ENCODE results near the gene DOCK6. TPM values are rescaled to one million over a fixed set of nuclear protein-coding genes. Genes with fewer than 3 reads are reported as not detected.

DOCK6 gene
- total RNA-seq, 1 experiment from 2014 or later: 88.8 TPM

- TF ChIP-seq AFF4 (CRISPR knock-in tag; IDR thresholded peaks at IDR 0.05; ENCODE audit: borderline replicate concordance) (no peak), NFE2L1 (CRISPR knock-in tag; IDR thresholded peaks at IDR 0.05) (no peak), MXD4 (CRISPR knock-in tag; IDR thresholded peaks at IDR 0.05; ENCODE audit: borderline replicate concordance) (no peak), MAX (CRISPR knock-in tag; IDR thresholded peaks at IDR 0.05) (0 out of 2 replicates have a peak, but pooled peaks have one; percentile 26), JUN (CRISPR knock-in tag; IDR thresholded peaks at IDR 0.05) (no peak), CBFB (CRISPR knock-in tag; IDR thresholded peaks at IDR 0.05; ENCODE audit: low read depth) (no peak), ZNF281 (CRISPR knock-in tag; IDR thresholded peaks at IDR 0.05) (no peak), ZBTB21 (CRISPR knock-in tag; IDR thresholded peaks at IDR 0.05; ENCODE audit: borderline replicate concordance) (no peak; the same call in 1 of the 2 replicates), E2F1 (CRISPR knock-in tag; IDR thresholded peaks at IDR 0.05) (no peak), ATF3 (CRISPR knock-in tag; conservative IDR thresholded peaks at IDR 0.05) (no peak), GABPB1 (CRISPR knock-in tag; IDR thresholded peaks at IDR 0.05) (peak; percentile 45; the same call in 1 of the 2 replicates), CREB1 (CRISPR knock-in tag; IDR thresholded peaks at IDR 0.05) (no peak), ZBTB43 (CRISPR knock-in tag; IDR thresholded peaks at IDR 0.05) (no peak), GTF2I (CRISPR knock-in tag; conservative IDR thresholded peaks at IDR 0.05) (peak; percentile 14; the same call in 1 of the 2 replicates), TEAD1 (CRISPR knock-in tag; IDR thresholded peaks at IDR 0.05) (0 out of 2 replicates have a peak, but pooled peaks have one; percentile 20), SP1 (CRISPR knock-in tag; conservative IDR thresholded peaks at IDR 0.05) (peak; percentile 77), FOXP4 (CRISPR knock-in tag; IDR thresholded peaks at IDR 0.05) (no peak), E2F5 (CRISPR knock-in tag; IDR thresholded peaks at IDR 0.05) (no peak), ZNF138 (CRISPR knock-in tag; conservative IDR thresholded peaks at IDR 0.05) (no peak), PRDM15 (CRISPR knock-in tag; IDR thresholded peaks at IDR 0.05) (no peak)
These were observed 31.4 kb upstream of the DOCK6 start (continued) for GRCh38 chr19:11293433-11294389.

Measured in WTC11 (cell line).